COLO829 (cell line): ENCODE data around the gene ABHD13.
"Not testable (repeated sequence)": the region's sequence is repeated elsewhere in the genome, so short reads cannot be mapped to it uniquely, and the experiment has no call there.

Experiments used
- DNase-seq: peaks from one replicate; pipeline ENCODE4 v3.0.0; 2012; ENCODE audit warnings: low spot score

ABHD13 gene

GRCh38 chr13:108223687-108224503 is 5.7 kb downstream of the ABHD13 start:
- no peak for DNase-seq

- no peak for DNase-seq
Measured at GRCh38 chr13:108225440-108225839, 7.2 kb downstream of the ABHD13 start.

- DNase-seq: no peak
Measured at GRCh38 chr13:108226184-108226583, 8.0 kb downstream of the ABHD13 start.

GRCh38 chr13:108227651-108228272 is 9.6 kb downstream of the ABHD13 start:
- peak; percentile 35 for DNase-seq

GRCh38 chr13:108230377-108230776 is 12.2 kb downstream of the ABHD13 start:
- DNase-seq: no peak

- DNase-seq: no peak
Measured at GRCh38 chr13:108249150-108249549, 31.0 kb downstream of the ABHD13 start.

GRCh38 chr13:108257248-108257647 is 39.1 kb downstream of the ABHD13 start:
- no peak for DNase-seq

GRCh38 chr13:108263621-108264355 is 45.6 kb downstream of the ABHD13 start:
- DNase-seq: no peak

- DNase-seq: no peak
Measured at GRCh38 chr13:108266321-108266990, 48.3 kb downstream of the ABHD13 start.

GRCh38 chr13:108267347-108267746 is 49.2 kb downstream of the ABHD13 start:
- no peak for DNase-seq

GRCh38 chr13:108267855-108268254 is 49.7 kb downstream of the ABHD13 start:
- DNase-seq: not testable (repeated sequence)

GRCh38 chr13:108268466-108269112 is 50.4 kb downstream of the ABHD13 start:
- DNase-seq: no peak

- DNase-seq: no peak
Measured at GRCh38 chr13:108269601-108270328, 51.6 kb downstream of the ABHD13 start, which contains the start of gene TNFSF13B. TNFSF13B (plus strand) TSS chr13:108269718; CDS start chr13:108269896, 178 bp downstream.

GRCh38 chr13:108270442-108270841 is 52.2 kb downstream of the ABHD13 start:
- no peak for DNase-seq

GRCh38 chr13:108272333-108272732 is 54.1 kb downstream of the ABHD13 start:
- no peak for DNase-seq

GRCh38 chr13:108273429-108274118 is 55.4 kb downstream of the ABHD13 start:
- DNase-seq: no peak

GRCh38 chr13:108274718-108275117 is 56.5 kb downstream of the ABHD13 start:
- no peak for DNase-seq

GRCh38 chr13:108276060-108276459 is 57.9 kb downstream of the ABHD13 start:
- DNase-seq: no peak

GRCh38 chr13:108278466-108278865 is 60.3 kb downstream of the ABHD13 start:
- DNase-seq: no peak

- DNase-seq: no peak
Measured at GRCh38 chr13:108281901-108282300, 63.7 kb downstream of the ABHD13 start.
